Measurements from ENCODE around the gene HEATR5B. TPM values are rescaled to one million over a fixed set of nuclear protein-coding genes. Genes with fewer than 3 reads are reported as not detected.
"Not testable (repeated sequence)": the region's sequence is repeated elsewhere in the genome, so short reads cannot be mapped to it uniquely, and the experiment has no call there.

The HEATR5B gene
- total RNA-seq, 1 donor from 2014 or later: 30.0 TPM

GRCh38 chr2:36949845-36950244 is 134.3 kb downstream of the HEATR5B start:
- DNase-seq (ENCODE audit: low read depth in 2 of 2): no peak

- not testable (repeated sequence) for DNase-seq (ENCODE audit: low read depth in 2 of 2)
Measured at GRCh38 chr2:36945240-36945639, 138.9 kb downstream of the HEATR5B start.

DNA sequence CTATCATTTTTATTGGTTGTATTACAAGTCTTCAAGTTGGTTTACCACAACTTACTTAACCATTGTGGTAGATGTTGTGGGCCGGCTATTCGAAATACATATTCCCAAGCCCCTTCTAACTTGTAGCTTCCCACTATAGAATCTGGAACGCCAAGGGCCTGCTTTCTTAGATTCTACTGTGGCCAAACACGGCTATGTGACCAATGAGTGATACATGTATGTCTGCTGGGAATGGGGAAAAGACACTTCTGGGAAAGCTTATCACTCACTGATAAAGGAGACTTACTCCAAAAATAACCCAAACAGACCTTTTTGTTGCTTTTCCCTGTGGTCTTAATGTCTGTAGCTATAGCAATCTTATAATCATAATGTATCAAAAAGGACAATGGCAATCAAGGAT is 142.3 kb downstream of the HEATR5B start:
- no peak for DNase-seq (ENCODE audit: low read depth in 2 of 2)

DNA sequence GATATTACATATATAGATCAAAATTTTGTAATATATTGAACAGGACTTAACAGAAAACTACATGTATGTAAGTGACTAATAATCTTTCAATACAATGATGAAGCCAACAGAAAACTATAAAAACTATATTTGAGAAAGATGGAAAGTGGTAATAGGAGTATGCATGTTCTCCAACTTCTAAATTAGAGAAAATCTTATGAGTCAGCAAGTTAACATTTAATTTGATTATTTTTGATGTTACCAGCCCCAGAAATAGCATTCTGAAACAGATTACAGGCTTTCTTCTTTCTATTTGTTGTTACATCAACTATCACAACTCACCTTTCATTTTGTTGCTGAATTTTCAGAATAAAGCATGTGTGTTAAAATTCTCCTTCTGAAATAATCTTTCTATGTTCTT is 147.6 kb downstream of the HEATR5B start:
- DNase-seq (ENCODE audit: low read depth in 2 of 2): not testable (repeated sequence)

DNA sequence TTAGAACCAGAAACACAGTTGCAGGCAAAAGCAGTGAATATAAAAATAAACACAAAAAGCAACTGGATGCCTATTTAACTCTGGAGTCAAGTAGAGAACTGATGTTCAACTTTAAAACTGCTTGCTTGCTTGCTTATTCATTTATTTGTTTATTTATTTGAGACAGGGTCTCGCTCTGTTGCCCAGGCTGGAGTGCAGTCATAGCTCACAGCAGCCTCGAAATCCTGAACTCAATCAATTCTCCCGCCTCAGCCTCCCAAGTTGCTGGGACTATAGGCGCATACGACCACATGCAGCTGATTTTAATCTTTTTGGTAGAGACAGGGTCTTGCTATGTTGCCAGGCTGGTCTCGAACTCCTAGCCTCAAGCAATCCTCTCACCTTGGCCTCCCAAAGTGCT is 152.5 kb downstream of the HEATR5B start:
- DNase-seq (ENCODE audit: low read depth in 2 of 2): not testable (repeated sequence)

Other genes starting within 250 kb of the HEATR5B start
- 13.7 and 19.4 TPM in 2 replicates for gene STRN, start 117.8 kb downstream of the HEATR5B start, total RNA-seq
- 4.1 and 5.2 TPM in 2 replicates for gene GPATCH11, start 146 bp upstream of the HEATR5B start, total RNA-seq
- gene EIF2AK2, start 72.6 kb upstream of the HEATR5B start, total RNA-seq: 16.8 and 17.5 TPM in 2 replicates
- gene SULT6B1, start 104.3 kb upstream of the HEATR5B start, total RNA-seq: not detected in 2 replicates
- gene CEBPZOS, start 112.1 kb upstream of the HEATR5B start, total RNA-seq: 4.6 and 7.4 TPM in 2 replicates
- 22.0 and 38.7 TPM in 2 replicates for gene CEBPZ, start 147.2 kb upstream of the HEATR5B start, total RNA-seq
- 5.8 and 6.3 TPM in 2 replicates for gene NDUFAF7, start 147.3 kb upstream of the HEATR5B start, total RNA-seq
- gene PRKD3, start 240.5 kb upstream of the HEATR5B start, total RNA-seq: 48.4 and 51.0 TPM in 2 replicates